ENCODE measurements around the gene DDX42. TPM values are rescaled to one million over a fixed set of nuclear protein-coding genes. Genes with fewer than 3 reads are reported as not detected.

Gene DDX42
- total and polyA plus RNA-seq, 2 donors (not counting 1 experiment from before 2014, with no cell fraction given), result 61.6 to 170 TPM

DNA sequence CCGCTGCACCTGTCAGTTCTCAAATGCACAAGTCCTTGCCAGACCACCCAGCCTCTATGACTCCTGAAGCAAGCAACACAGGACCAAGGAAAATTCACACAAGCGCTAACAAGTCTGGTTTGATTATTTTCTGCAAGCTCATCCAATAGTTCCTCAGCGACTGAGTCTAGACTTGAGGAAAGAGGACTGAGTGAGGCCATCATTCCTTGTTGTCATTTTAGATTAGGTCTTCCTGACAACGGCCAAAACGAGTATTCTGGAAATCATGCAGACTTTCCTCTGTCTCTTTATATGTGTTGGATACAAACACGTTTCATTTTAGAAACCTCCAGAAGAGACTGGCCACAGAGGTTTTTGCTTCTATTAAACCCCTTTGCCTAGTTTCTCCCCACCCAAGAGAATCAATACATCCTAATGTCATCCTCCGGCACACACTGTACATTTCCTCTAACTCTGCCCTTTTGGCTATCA, 1.1 kb upstream of the DDX42 start:
- 8% methylated on average over 5 of the region's 7 CpGs for WGBS (ENCODE audit: insufficient coverage)
- ATAC-seq (ENCODE audit: low read depth) (no peak), DNase-seq (no peak)
- Histone ChIP-seq H3K36me3 (replicated peaks in 1 of 2; ENCODE audit: control extremely low read depth in 1 of 2, control insufficient read depth in 1 of 2, extremely low read depth in 1 of 2, insufficient read depth in 2 of 2, low read length in 1 of 2) (peaks cover 4 to 17% of the 10 kb centered on the region in 2 experiments), H3K4me2 (replicated peaks; ENCODE audit: low read depth, low read length, poor library complexity, severe bottlenecking) (peak overlapping the region; percentile 88), H3K27ac (ENCODE audit: low read length in 2 of 2) (peak overlapping the region; percentile 78 to 94), H4K20me1 (ENCODE audit: control insufficient read depth, insufficient read depth, low read length, poor library complexity, severe bottlenecking) (peaks cover 41% of the 10 kb centered on the region), H3K9me3 (ENCODE audit: control extremely low read depth in 1 of 3, control insufficient read depth in 2 of 3, insufficient read depth in 1 of 3, low read length in 2 of 3) (no peaks in the 10 kb centered on the region), H3K79me2 (ENCODE audit: control insufficient read depth, insufficient read depth, low read length) (peaks cover 87% of the 10 kb centered on the region), H3K27me3 (replicated peaks in 1 of 4; ENCODE audit: control extremely low read depth in 1 of 4, control insufficient read depth in 3 of 4, insufficient read depth in 4 of 4, low read length in 3 of 4) (no peaks in the 10 kb centered on the region), H3K9ac (ENCODE audit: low read length) (peak overlapping the region; percentile 92), H2AFZ (ENCODE audit: insufficient read depth, low read depth, low read length, poor library complexity, severe bottlenecking) (peak overlapping the region; percentile 93), H3K4me1 (ENCODE audit: control insufficient read depth in 2 of 2, insufficient read depth in 2 of 2, low read length in 2 of 2) (peaks cover 28 to 34% of the 10 kb centered on the region in 2 donors), H3K4me3 (ENCODE audit: control extremely low read depth in 1 of 5, extremely low read depth in 1 of 5, insufficient read depth in 1 of 5, low read depth in 2 of 5, low read length in 4 of 5) (peak overlapping the region; percentile 78 to 99 (median 89))
- Mint-ChIP-seq H3K4me3 (peak overlapping the region; percentile 98), H3K27ac (peak overlapping the region; percentile 99), H3K4me1 (peaks cover 49% of the 10 kb centered on the region), H3K9me3 (ENCODE audit: insufficient read depth) (no peaks in the 10 kb centered on the region), H3K27me3 (no peaks in the 10 kb centered on the region)
- TF ChIP-seq, protein P1, sequence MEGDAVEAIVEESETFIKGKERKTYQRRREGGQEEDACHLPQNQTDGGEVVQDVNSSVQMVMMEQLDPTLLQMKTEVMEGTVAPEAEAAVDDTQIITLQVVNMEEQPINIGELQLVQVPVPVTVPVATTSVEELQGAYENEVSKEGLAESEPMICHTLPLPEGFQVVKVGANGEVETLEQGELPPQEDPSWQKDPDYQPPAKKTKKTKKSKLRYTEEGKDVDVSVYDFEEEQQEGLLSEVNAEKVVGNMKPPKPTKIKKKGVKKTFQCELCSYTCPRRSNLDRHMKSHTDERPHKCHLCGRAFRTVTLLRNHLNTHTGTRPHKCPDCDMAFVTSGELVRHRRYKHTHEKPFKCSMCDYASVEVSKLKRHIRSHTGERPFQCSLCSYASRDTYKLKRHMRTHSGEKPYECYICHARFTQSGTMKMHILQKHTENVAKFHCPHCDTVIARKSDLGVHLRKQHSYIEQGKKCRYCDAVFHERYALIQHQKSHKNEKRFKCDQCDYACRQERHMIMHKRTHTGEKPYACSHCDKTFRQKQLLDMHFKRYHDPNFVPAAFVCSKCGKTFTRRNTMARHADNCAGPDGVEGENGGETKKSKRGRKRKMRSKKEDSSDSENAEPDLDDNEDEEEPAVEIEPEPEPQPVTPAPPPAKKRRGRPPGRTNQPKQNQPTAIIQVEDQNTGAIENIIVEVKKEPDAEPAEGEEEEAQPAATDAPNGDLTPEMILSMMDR (IDR thresholded peaks at IDR 0.05), result no peak
- TF ChIP-seq EZH2 (IDR thresholded peaks at IDR 0.05; ENCODE audit: borderline replicate concordance, insufficient read depth, low read depth, low read length, poor library complexity, severe bottlenecking), result no peak
- CTCF ChIA-PET, result interaction anchor here (0.7 to 3.2 kb wide), 7 partner anchors 8 to 78 kb away, joined by 3 to 15 read pairs (median 6); partner anchors contain the start of gene STRADA
- intact Hi-C loops (cut with micrococcal nuclease), result loop anchor here (1.0 to 5.0 kb wide), 8 partner anchors 32 to 374 kb away; partner anchors contain the start of genes DCAF7, FTSJ3, ICAM2 and MAP3K3
- POLR2A ChIA-PET, result interaction anchor here (0.6 to 4.1 kb wide), 14 partner anchors 11 to 734 kb away, joined by 4 to 113 read pairs (median 6); partner anchors contain the start of genes CEP95, DCAF7, DDX5 and FTSJ3
